GM18499 (cell line): Measurements from ENCODE around the gene MC5R.

Source experiments
- ATAC-seq: cut with Tn5 transposase; IDR thresholded peaks from one replicate; pipeline ENCODE4 v1.9.1; 2021; ENCODE audit warnings: moderate number of reproducible peaks; ENCODE audit not compliant: insufficient read depth, unreplicated experiment

The MC5R gene

GRCh38 chr18:13823707-13824395 lies at the start of gene MC5R:
TSS of gene MC5R (plus strand) at chr18:13824149. CDS start at chr18:13825766, 1,617 bp downstream.
- no peak for ATAC-seq

GRCh38 chr18:13775058-13775457 lies 48.9 kb upstream of the MC5R start:
- no peak for ATAC-seq

GRCh38 chr18:13791181-13791580 lies 32.8 kb upstream of the MC5R start:
- ATAC-seq, result no peak

GRCh38 chr18:13793819-13794218 lies 30.1 kb upstream of the MC5R start:
- ATAC-seq, result no peak

GRCh38 chr18:13796515-13796914 lies 27.4 kb upstream of the MC5R start:
- ATAC-seq, result no peak

- no peak for ATAC-seq
These were observed 26.8 kb upstream of the MC5R start for GRCh38 chr18:13797157-13797611.

GRCh38 chr18:13799396-13799795 lies 24.6 kb upstream of the MC5R start:
- ATAC-seq, result no peak

- ATAC-seq, result no peak
These were observed 23.3 kb upstream of the MC5R start for GRCh38 chr18:13800505-13801259.

- ATAC-seq, result no peak
These were observed 22.7 kb upstream of the MC5R start for GRCh38 chr18:13801260-13801601.

GRCh38 chr18:13804305-13804704 lies 19.6 kb upstream of the MC5R start:
- ATAC-seq, result no peak

GRCh38 chr18:13808294-13809042 lies 15.5 kb upstream of the MC5R start:
- ATAC-seq, result no peak

GRCh38 chr18:13809043-13809430 lies 14.9 kb upstream of the MC5R start:
- ATAC-seq, result no peak

- ATAC-seq, result no peak
These were observed 14.3 kb upstream of the MC5R start for GRCh38 chr18:13809531-13810255.

GRCh38 chr18:13810950-13811485 lies 12.9 kb upstream of the MC5R start:
- no peak for ATAC-seq

GRCh38 chr18:13811993-13812392 lies 12.0 kb upstream of the MC5R start:
- ATAC-seq, result no peak

GRCh38 chr18:13813271-13813849 lies 10.6 kb upstream of the MC5R start:
- no peak for ATAC-seq

- no peak for ATAC-seq
These were observed 2.3 kb downstream of the MC5R start for GRCh38 chr18:13826209-13826608.

- ATAC-seq, result no peak
These were observed 8.0 kb downstream of the MC5R start for GRCh38 chr18:13831864-13832508.

- no peak for ATAC-seq
These were observed 10.6 kb downstream of the MC5R start for GRCh38 chr18:13834496-13835015.
